Prostate gland (tissue), 2 donors: ENCODE measurements around the gene PALD1. TPM values are rescaled to one million over a fixed set of nuclear protein-coding genes. Genes with fewer than 3 reads are reported as not detected.

ENCODE experiments used
- DNase-seq: peaks from one replicate; pipeline ENCODE4 v3.0.0-alpha.2; 2019; ENCODE audit warnings: low spot score
- H3K27ac ChIP-seq, 2 donors: fragments of 200-600 bp; sonication (generic); 2 replicates each; pipeline ENCODE4 v1.5.1; 2017 to 2019
- H3K27me3 ChIP-seq: fragments of 200-600 bp; sonication (generic); replicated peaks from 2 replicates; pipeline ENCODE4 v1.5.1; 2019; ENCODE audit not compliant: insufficient read depth
- H3K36me3 ChIP-seq, 2 donors: fragments of 200-600 bp; sonication (generic); 1 replicate in 1 of 2; 2 replicates in 1 of 2; pipeline versions ENCODE4 v1.5.1 to v1.8.1; 2017 to 2019
- H3K4me1 ChIP-seq: fragments of 200-600 bp; sonication (generic); replicated peaks from 2 replicates; pipeline ENCODE4 v1.5.1; 2019
- H3K4me3 ChIP-seq, 2 donors: fragments of 200-600 bp; sonication (generic); 2 replicates each; pipeline ENCODE4 v1.5.1; 2017 to 2019
- H3K9me3 ChIP-seq: fragments of 200-600 bp; sonication (generic); 2 replicates; pipeline ENCODE4 v1.5.1; 2017
- CTCF ChIP-seq, 4 experiments: fragments of 200-600 bp in 2 of 4; fragments of 450-650 bp in 2 of 4; sonication (generic) in 2 of 4; IDR thresholded peaks; 1 replicate in 3 of 4; 2 replicates in 1 of 4; pipeline ENCODE4 v1.5.1; 2016 to 2019; ENCODE audit warnings: antibody characterized with exemption in 4 of 4, mild to moderate bottlenecking in 2 of 4, moderate library complexity in 2 of 4
- POLR2A ChIP-seq: fragments of 450-650 bp; IDR thresholded peaks from one replicate; pipeline ENCODE4 v1.6.1; 2016; ENCODE audit warnings: antibody characterized with exemption, mild to moderate bottlenecking
- POLR2AphosphoS5 ChIP-seq: sonication (generic); formaldehyde crosslinking; IDR thresholded peaks from one replicate; pipeline ENCODE4 v1.6.1; 2017; ENCODE audit warnings: antibody characterized with exemption
- WGBS: methylation state at CpG from one replicate; pipeline ENCODE4 v1.1.5; 2018; 5-methylcytosine and 5-hydroxymethylcytosine counted together
- intact Hi-C: fragments of 100-400 bp; cut with DNase I; formaldehyde crosslinking; loops from one replicate; pipeline ENCODE4 v1.14.2; 2022
- total RNA-seq, 2 donors: library from RNA; depleted of rRNA; stranded (reverse); fragments of >200 nt; gene quantifications; one replicate each; pipeline ENCODE4 v1.1.0, GENCODE V29; 2016

The PALD1 gene
- total RNA-seq, 2 donors from 2014 or later = 6.6 to 12.4 TPM

- intact Hi-C loops = no loop called here
- Histone ChIP-seq H3K9me3 (no peaks in the 10 kb centered on the region), H3K36me3 (no peaks in the 10 kb centered on the region), H3K27me3 (no peaks in the 10 kb centered on the region), H3K4me3 (no peak overlapping the region), H3K27ac (no peak overlapping the region), H3K4me1 (no peaks in the 10 kb centered on the region)
- DNase-seq = no peak
- 34% methylated on average over 5 of the region's 5 CpGs for WGBS
- no peak for TF ChIP-seq POLR2A
- no peak for TF ChIP-seq CTCF (IDR thresholded peaks at IDR 0.05)
- TF ChIP-seq POLR2AphosphoS5 = no peak
These were observed 33.6 kb downstream of the PALD1 start for GRCh38 chr10:70512149-70512639.

GRCh38 chr10:70513848-70514309, 35.3 kb downstream of the PALD1 start:
- DNase-seq = no peak
- no peak overlapping the region for H3K4me3 ChIP-seq
- H3K27me3 ChIP-seq = no peaks in the 10 kb centered on the region
- H3K9me3 ChIP-seq = no peaks in the 10 kb centered on the region
- H3K27ac ChIP-seq = no peak overlapping the region
- WGBS = 32% methylated on average over 14 of the region's 14 CpGs
- TF ChIP-seq CTCF (IDR thresholded peaks at IDR 0.05) = no peak
- no peak for TF ChIP-seq POLR2AphosphoS5
- no peak for TF ChIP-seq POLR2A
- H3K36me3 ChIP-seq = no peaks in the 10 kb centered on the region
- no peaks in the 10 kb centered on the region for H3K4me1 ChIP-seq
- intact Hi-C loops = no loop called here

- Histone ChIP-seq H3K9me3 (no peaks in the 10 kb centered on the region), H3K4me1 (no peaks in the 10 kb centered on the region), H3K36me3 (no peaks in the 10 kb centered on the region), H3K4me3 (no peak overlapping the region), H3K27me3 (no peaks in the 10 kb centered on the region), H3K27ac (no peak overlapping the region)
- no peak for DNase-seq
- TF ChIP-seq POLR2A (no peak), POLR2AphosphoS5 (no peak), CTCF (IDR thresholded peaks at IDR 0.05) (no peak)
- WGBS = 68% methylated on average over 8 of the region's 8 CpGs
- intact Hi-C loops = no loop called here
These were observed 36.0 kb downstream of the PALD1 start for GRCh38 chr10:70514591-70514990.

- no peaks in the 10 kb centered on the region for H3K4me1 ChIP-seq
- H3K27ac ChIP-seq = no peak overlapping the region
- TF ChIP-seq POLR2AphosphoS5 = no peak
- no peak for TF ChIP-seq CTCF (IDR thresholded peaks at IDR 0.05)
- no peak for TF ChIP-seq POLR2A
- DNase-seq = no peak
- no peaks in the 10 kb centered on the region for H3K9me3 ChIP-seq
- H3K27me3 ChIP-seq = no peaks in the 10 kb centered on the region
- intact Hi-C loops = no loop called here
- no peaks in the 10 kb centered on the region for H3K36me3 ChIP-seq
- H3K4me3 ChIP-seq = no peak overlapping the region
- 88% methylated on average over 8 of the region's 8 CpGs for WGBS
These were observed 36.6 kb downstream of the PALD1 start for GRCh38 chr10:70515035-70515667.

GRCh38 chr10:70518695-70519094, 40.1 kb downstream of the PALD1 start:
- Histone ChIP-seq H3K4me3 (no peak overlapping the region), H3K27me3 (no peaks in the 10 kb centered on the region), H3K9me3 (no peaks in the 10 kb centered on the region), H3K36me3 (no peaks in the 10 kb centered on the region), H3K4me1 (no peaks in the 10 kb centered on the region), H3K27ac (no peak overlapping the region)
- 98% methylated on average over 5 of the region's 5 CpGs for WGBS
- TF ChIP-seq CTCF (IDR thresholded peaks at IDR 0.05) (no peak), POLR2AphosphoS5 (no peak), POLR2A (no peak)
- DNase-seq = no peak
- intact Hi-C loops = no loop called here
